GM12892 (cell line): Measurements from ENCODE around the gene KRT33B.

Source experiments
- POLR2AphosphoS5 ChIP-seq: IDR thresholded peaks from 2 replicates; pipeline ENCODE4 v1.6.1; 2011; ENCODE audit warnings: low read depth, low read length, control low read depth
- TAF1 ChIP-seq: IDR thresholded peaks from 2 replicates; pipeline ENCODE4 v1.6.1; 2011; ENCODE audit warnings: low read depth, mild to moderate bottlenecking, control low read depth, low read length, borderline replicate concordance

- TF ChIP-seq POLR2AphosphoS5, result no peak
- TF ChIP-seq TAF1, result no peak
These were observed 5.7 kb downstream of the KRT33B start for GRCh38 chr17:41363881-41364280.
